RKO (cell line): Measurements from ENCODE around the gene ALK.

ENCODE experiments used
- DNase-seq: peaks from one replicate; pipeline ENCODE4 v3.0.0-alpha.2; 2016; ENCODE audit warnings: low spot score

The ALK gene

GRCh38 chr2:29902356-29902755, 19.0 kb downstream of the ALK start:
- no peak for DNase-seq

DNA sequence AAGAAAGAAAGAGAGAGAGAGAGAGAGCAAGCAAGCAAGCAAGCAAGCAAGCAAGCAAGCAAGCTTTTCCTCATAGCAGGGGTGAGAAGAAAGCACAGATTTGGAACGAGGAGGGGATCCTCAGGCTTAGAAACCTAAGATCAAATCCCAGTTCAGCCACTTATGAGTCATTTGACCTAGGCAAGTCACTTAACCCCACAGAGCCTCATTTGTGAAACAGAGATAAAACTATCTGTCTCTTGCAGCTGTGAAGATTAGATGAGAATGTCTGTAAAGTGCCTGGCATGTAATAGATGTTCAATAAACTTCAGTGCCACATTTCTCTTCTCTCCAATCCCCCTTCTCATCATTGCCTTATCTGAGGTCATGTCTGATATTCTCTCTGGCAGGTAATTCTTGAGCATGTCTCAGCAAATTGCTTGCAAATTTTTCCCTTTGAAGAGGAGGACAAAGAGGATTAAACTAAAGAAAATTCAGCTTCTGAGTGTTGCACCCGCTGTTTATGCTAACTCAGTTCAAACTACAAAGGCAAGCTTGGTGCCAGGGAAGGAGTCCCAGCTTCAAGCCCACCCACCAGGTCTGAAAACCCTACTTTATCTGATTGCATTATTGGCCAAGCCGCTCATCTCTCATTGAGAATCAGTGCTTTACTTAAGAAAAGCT, 20.3 kb downstream of the ALK start:
- no peak for DNase-seq

- DNase-seq: no peak
These were observed 22.4 kb downstream of the ALK start for GRCh38 chr2:29898999-29899398.

DNA sequence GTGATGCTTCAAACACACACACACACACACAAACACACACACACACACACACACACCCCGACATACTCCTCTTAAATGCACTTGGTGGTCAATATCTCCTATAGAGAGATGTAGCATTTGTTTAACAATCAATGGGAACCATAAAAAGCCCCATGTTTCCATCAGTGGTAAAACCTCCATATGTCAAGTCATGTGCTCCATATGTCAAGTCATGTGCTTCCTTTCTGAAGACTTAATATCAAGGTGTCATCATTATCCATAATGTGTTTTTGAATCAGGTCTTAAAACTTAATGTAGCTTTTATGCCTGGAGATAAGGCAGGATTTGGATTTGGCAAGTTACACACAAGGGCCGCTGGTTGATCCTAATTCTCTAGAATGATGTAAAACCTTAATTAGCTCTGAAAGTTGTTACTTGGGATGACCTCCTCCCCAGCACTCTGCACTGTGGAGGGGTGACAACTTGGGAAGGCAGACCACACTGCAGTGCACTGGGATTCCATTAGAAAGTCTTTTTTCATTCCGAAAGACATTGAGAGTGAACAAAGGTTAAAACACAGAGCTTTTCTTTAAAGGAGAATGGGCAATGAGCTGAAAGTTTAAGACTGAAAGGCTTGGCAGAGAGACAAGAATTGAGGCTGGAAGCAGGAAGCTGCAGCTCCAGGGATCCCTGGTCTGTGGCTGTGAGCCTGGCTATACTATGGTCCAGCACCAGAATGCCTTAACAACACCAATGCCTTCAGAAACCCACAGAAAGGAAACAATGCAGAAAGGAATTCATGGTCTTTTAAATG, 26.4 kb downstream of the ALK start:
- no peak for DNase-seq

- DNase-seq: no peak
These were observed 28.7 kb downstream of the ALK start for GRCh38 chr2:29892585-29893259.

DNA sequence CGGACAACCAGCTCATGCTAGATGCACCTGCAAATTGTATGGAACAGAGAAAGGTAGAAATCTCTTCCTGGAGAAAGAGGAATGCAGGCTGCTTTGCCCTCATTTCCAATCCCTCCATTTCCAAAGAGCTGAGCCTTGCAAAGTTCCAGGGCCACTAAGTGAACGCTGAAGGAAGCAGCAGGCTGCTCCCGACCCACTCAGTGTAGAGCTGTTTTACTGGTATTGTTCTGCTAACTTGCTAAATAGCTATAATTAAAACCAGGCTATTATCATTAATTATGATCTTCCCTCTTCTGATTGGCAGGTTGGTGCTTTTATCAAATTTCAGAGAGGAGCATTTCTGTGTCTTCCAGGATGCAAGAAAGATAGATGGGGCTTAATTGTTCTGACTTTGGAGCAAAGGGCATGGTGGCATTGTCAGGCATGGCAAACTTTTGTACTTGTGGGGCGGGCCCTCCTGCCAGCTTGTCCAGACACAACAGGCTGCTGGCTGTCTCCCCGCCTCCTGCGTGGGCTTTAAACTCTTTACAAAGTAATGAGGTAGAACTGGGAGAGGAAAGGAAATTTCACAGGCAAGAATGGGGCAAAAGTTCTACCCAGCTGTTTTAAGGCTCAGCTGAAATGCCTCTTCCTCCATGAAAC, 40.2 kb downstream of the ALK start:
- no peak for DNase-seq

GRCh38 chr2:29880084-29880483, 41.3 kb downstream of the ALK start:
- no peak for DNase-seq

DNA sequence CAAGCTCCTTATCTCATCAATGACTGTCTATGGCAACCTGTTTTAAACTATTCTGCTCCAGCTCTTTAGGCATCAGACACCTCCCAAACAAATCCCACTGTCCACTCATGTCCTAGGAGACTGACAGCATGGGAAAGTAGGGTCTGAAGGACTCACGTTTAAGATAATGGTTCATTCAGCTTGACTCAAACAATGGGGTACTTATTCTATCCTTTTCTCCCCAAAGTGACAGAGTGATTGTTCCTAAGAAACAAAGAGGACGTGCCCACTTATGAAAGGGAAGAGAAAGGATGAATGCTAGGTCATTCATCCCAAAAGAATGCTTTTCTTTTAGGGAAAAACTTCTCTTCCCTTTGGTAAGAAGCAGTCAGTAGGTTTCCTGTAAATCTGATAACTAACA, 41.9 kb downstream of the ALK start:
- no peak for DNase-seq

GRCh38 chr2:29878898-29879297, 42.5 kb downstream of the ALK start:
- DNase-seq: peak; percentile 11

DNA sequence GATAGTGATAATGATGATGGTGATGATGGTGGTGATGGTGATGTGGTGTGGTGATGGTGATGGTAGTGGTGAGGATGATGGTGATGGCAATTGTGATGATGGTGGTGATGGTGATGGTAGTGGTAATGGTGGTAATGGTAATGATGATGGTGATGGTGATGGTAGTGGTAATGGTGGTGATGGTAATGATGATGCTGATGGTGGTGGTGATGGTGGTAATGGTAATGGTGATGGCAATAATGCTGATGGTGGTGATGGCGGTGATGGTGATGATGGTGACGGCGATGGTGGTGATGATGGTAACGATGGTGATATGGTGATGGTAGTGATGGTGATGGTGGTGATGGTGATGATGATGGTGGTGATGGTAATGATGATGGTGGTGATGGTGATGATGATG, 45.0 kb downstream of the ALK start:
- DNase-seq: no peak

GRCh38 chr2:29874745-29875144, 46.6 kb downstream of the ALK start:
- DNase-seq: no peak

DNA sequence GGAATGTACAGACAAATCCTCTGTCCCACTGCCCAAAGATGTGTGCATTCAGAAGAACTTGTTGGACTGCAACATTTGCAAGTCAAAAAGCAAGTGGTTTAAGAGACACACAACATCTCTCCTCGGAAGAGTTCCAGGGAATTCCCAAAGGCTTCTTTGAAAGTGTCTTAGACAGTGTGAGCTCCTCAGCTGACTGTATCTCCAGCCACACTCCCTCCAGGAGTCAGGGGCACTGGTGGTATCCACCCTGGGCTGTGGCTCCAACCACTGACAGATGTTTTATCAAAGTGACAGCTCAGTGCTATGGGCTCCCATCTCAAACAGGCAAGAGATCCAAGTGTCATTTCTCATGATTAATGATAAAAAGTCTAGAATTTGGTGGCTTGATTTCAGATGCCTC, 48.5 kb downstream of the ALK start:
- no peak for DNase-seq

- peak; percentile 30 for DNase-seq
These were observed 49.8 kb downstream of the ALK start for GRCh38 chr2:29871541-29871940.

GRCh38 chr2:29865512-29865911, 55.9 kb downstream of the ALK start:
- no peak for DNase-seq

DNA sequence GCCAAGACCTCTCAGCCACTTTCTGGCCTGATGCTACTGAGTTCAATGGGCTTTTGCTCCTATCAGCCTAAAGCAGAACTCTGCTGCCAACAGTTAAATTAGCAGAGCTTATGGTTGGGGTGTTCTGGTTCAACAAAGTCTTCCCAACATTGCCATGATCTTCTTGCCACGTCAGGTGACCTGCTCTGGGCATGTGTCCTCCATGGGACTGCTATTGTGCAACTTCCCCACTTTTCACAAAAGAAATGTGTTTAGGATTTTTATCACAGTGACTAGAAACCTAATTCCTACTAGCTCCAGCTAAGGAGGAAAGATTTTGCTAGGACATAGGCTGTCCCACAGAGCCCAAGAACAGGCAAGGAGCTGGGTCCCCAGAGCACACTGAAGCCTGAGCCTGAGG, 56.4 kb downstream of the ALK start:
- DNase-seq: no peak

DNA sequence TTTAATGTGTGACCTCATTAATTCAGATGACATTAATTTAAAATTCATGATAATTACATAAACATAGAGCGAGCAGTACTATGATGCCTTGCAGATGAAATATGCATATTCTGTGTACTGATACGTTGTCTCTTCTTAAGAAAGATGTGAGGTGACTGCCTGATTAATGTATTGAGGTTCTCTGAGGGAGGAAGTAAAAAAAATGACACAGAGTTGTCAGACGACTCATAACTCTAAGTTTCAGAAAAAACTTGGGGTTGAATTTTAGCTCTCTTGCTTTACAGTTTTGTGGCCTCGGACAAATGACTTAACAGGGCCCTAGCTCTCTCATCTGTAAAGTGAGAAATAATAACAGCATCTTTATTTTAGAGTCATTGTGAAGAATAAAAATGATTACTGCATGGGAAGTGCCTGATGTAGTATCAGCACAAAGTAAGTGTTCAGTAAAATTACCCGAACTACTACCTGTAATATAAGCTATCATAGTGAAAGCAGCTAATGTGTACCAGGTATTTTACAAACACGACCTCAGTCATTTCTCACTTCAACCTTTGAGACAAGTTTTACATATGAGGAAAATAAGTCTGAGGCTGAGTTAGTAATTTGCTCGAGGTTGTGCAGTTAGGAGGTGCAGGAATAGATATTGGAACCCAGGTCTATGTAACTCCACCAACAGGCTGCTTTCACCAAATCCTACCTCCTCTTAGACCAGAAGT, 65.3 kb downstream of the ALK start:
- DNase-seq: no peak

- no peak for DNase-seq
These were observed 70.6 kb downstream of the ALK start for GRCh38 chr2:29850794-29851193.

GRCh38 chr2:29848566-29849310, 72.6 kb downstream of the ALK start:
- no peak for DNase-seq

DNA sequence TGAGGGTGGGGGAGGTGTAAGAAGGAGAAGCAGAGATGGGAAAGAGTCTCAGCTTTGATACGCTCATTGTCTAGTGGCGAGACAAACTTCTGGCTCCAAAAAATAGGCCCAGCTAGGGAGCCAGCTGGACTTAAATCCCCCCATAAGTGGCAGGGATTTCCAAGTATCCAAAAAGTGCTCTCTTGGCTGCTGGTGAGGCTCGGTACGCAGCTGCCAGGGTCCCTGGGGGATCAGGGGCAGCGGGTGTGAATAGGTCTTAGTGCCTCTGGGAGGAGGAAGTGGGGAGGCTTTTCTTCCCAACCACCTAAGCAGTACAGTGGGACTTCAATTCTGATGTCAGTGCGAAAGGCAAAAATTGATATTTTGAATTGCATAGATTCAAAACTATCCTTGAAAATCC, 73.5 kb downstream of the ALK start:
- DNase-seq: no peak

DNA sequence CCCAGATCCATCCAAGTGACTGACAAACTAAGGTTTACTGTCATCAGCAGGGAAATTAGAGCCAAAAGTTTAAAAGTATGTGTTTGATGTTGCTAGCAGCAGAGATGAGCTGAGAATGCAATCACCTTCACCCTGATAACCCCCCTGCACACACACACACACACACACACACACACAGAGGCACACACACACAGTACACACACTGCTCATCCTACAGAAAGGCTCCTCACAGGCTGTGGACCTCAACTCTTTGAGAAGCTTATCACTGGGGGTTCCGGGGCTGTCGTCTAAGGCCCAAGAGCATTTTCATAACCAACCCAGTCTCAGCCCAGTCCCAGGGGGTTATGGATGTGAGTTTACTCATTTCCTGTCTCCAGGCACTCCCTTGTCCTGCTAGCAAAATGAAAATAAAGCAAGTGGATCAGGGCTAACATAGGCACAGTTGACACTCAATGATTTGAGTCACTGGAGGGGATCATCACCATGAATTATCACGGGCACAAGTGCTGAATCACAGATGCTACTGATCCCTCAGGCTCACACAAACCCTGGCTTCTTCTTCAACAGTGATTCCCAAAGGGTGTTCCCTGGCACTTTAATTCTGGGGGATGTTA, 76.6 kb downstream of the ALK start:
- DNase-seq: no peak
